ENCODE data around the gene CLDN4.

Gene CLDN4

DNA sequence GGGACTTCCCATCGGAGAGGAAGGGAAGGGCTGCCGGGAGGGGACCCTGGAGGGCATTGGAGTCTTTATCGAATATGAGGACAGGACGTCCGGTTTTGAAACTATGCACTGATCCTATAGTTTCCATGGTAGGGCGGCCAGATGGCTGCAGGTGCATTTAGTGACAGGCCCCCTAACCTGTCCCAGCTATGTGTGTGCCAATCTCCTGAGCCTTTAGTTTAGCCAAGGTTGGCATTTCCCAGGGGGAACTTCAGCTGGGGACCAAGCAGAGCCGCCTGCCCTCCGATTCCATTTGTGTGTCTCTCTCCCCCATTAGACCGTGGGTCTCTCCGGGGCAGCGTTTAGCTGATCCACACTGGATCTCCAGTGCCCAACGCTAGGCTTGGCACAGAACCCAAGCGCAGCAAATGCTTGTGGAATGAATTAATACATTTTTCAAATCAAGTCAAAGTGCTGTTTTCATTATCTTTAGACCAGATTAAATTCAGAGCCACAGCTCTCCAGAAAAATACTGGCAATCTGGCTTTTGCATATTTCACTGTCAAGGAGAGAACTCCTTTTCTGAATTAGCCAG lies 50.0 kb downstream of the CLDN4 start:
- no peak overlapping the region for H3K4me3 ChIP-seq (ENCODE audit: low read depth, low read length)
- TF ChIP-seq, protein P1, sequence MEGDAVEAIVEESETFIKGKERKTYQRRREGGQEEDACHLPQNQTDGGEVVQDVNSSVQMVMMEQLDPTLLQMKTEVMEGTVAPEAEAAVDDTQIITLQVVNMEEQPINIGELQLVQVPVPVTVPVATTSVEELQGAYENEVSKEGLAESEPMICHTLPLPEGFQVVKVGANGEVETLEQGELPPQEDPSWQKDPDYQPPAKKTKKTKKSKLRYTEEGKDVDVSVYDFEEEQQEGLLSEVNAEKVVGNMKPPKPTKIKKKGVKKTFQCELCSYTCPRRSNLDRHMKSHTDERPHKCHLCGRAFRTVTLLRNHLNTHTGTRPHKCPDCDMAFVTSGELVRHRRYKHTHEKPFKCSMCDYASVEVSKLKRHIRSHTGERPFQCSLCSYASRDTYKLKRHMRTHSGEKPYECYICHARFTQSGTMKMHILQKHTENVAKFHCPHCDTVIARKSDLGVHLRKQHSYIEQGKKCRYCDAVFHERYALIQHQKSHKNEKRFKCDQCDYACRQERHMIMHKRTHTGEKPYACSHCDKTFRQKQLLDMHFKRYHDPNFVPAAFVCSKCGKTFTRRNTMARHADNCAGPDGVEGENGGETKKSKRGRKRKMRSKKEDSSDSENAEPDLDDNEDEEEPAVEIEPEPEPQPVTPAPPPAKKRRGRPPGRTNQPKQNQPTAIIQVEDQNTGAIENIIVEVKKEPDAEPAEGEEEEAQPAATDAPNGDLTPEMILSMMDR (conservative IDR thresholded peaks at IDR 0.05; ENCODE audit: low read depth, low read length), result no peak
- no peak for DNase-seq (ENCODE audit: low read depth)

DNA sequence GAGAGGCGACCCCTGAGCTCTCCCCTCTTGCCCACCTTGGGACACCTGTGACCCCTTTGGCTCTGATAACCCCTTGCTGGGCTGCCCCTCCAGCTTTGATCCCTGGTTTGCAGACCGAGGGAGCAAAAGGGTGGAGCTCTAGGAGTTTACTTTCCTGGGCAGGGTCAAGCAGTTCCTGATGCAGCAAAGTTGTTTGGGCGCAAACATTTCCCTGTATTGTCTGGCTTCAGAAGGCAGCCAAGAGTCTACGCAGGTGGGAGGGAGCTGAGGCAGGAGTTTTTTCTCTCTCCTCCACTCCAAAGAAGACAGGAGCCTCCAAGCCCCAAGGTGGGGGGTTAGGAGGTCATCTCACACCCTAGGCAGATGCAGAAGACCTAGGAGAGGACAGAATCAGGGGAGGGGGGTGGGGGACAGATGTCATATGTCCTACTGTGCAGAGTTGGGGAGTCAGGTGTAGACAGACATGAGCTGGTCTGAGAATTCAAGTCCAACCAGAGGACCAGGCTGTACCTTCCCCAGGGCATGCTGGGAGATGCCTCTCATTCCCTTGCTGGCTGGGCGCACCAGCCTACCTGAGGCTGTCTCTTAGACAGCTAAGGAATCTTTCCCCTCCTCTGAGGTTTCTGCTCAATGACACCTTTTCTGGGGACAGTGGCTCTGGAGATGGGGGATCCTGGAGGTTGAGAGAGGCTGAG lies 50.7 kb downstream of the CLDN4 start:
- H3K4me3 ChIP-seq (ENCODE audit: low read depth, low read length), result no peak overlapping the region
- TF ChIP-seq, protein P1 (conservative IDR thresholded peaks at IDR 0.05; ENCODE audit: low read depth, low read length), result no peak
- no peak for DNase-seq (ENCODE audit: low read depth)

DNA sequence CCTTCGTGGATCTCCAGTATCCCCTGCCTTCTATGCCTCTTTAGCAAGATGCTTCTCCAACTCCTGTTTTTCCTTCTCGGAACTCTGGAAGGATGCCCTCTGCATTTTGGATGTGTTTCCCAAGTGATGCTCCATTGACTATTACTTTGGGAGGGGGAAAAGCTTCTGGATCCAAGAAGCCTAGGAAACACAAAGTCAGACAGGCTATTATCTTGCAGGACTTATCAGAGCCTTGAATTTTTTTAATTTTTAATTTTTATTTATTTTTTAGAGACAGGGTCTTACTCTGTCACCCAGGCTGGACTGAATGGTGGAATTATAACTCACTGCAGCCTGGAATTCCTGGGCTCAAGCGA lies 51.2 kb downstream of the CLDN4 start:
- H3K4me3 ChIP-seq (ENCODE audit: low read depth, low read length), result no peak overlapping the region
- DNase-seq (ENCODE audit: low read depth), result no peak
- TF ChIP-seq, protein P1 (conservative IDR thresholded peaks at IDR 0.05; ENCODE audit: low read depth, low read length), result no peak
